OCI-LY1 (cell line): ENCODE data around the gene MAP7D2.

ENCODE experiments used
- CTCF ChIP-seq: fragments of 200-600 bp; sonication (generic), shearing (Covaris generic); IDR thresholded peaks from 2 replicates; pipeline ENCODE4 v1.5.1; 2017; ENCODE audit warnings: mild to moderate bottlenecking, antibody characterized with exemption, low read length, moderate library complexity, mixed read lengths
- EZH2 ChIP-seq: fragments of 200-600 bp; sonication (generic), shearing (Covaris generic); IDR thresholded peaks from 2 replicates; pipeline ENCODE4 v1.8.0; 2017; ENCODE audit warnings: borderline replicate concordance, mixed run types, mild to moderate bottlenecking, antibody characterized with exemption, low read length, moderate library complexity, mixed read lengths

- no peak for TF ChIP-seq CTCF
- TF ChIP-seq EZH2 = no peak
Measured at GRCh38 chrX:20057479-20057878, 59.2 kb downstream of the MAP7D2 start.
